Loucy (cell line): Measurements from ENCODE around the gene NFYB.

Experiments used
- H2AFZ ChIP-seq: fragments of 200-600 bp; sonication (generic); 2 replicates; pipeline ENCODE4 v1.6.0; 2016; ENCODE audit warnings: antibody characterized with exemption, mild to moderate bottlenecking, low read length, moderate library complexity
- H3F3A ChIP-seq: fragments of 200-600 bp; 2 replicates; pipeline ENCODE4 v1.6.0; 2016; ENCODE audit warnings: antibody characterized with exemption, low read depth, mild to moderate bottlenecking
- H3K27me3 ChIP-seq: fragments of 200-600 bp; sonication (generic); 2 replicates; pipeline ENCODE4 v1.6.1; 2014; ENCODE audit warnings: low read length, mild to moderate bottlenecking; ENCODE audit not compliant: insufficient read depth, poor library complexity, severe bottlenecking
- H3K36me3 ChIP-seq: fragments of 200-600 bp; sonication (generic); 2 replicates; pipeline ENCODE4 v1.6.1; 2016; ENCODE audit warnings: low read length; ENCODE audit not compliant: insufficient read depth
- H3K4me1 ChIP-seq: fragments of 200-600 bp; sonication (generic); 2 replicates; pipeline ENCODE4 v1.5.1; 2014; ENCODE audit warnings: low read length, mild to moderate bottlenecking; ENCODE audit not compliant: insufficient read depth, poor library complexity, severe bottlenecking
- H3K4me2 ChIP-seq: fragments of 200-600 bp; sonication (generic); 2 replicates; pipeline ENCODE4 v1.6.0; 2014; ENCODE audit warnings: antibody characterized with exemption, low read length, low read depth, mild to moderate bottlenecking; ENCODE audit not compliant: poor library complexity, severe bottlenecking
- H3K4me3 ChIP-seq: fragments of 200-600 bp; sonication (generic); 2 replicates; pipeline ENCODE4 v1.5.1; 2014; ENCODE audit warnings: low read length, mild to moderate bottlenecking, mixed read lengths; ENCODE audit not compliant: poor library complexity, severe bottlenecking
- H3K79me2 ChIP-seq: fragments of 200-600 bp; sonication (generic); 2 replicates; pipeline ENCODE4 v1.6.1; 2014; ENCODE audit warnings: low read length; ENCODE audit not compliant: insufficient read depth
- H3K9ac ChIP-seq: fragments of 200-600 bp; sonication (generic); 2 replicates; pipeline ENCODE4 v1.6.0; 2014; ENCODE audit warnings: mild to moderate bottlenecking, low read depth, low read length, moderate library complexity; ENCODE audit not compliant: poor library complexity, severe bottlenecking
- H3K9me2 ChIP-seq: fragments of 200-600 bp; sonication (generic); replicated peaks from 2 replicates; pipeline ENCODE4 v1.6.1; 2016; ENCODE audit warnings: low read depth, low read length, mixed read lengths
- H3K9me3 ChIP-seq: fragments of 200-600 bp; sonication (generic); 2 replicates; pipeline ENCODE4 v1.6.1; 2014; ENCODE audit warnings: mild to moderate bottlenecking, antibody characterized with exemption, low read length, low read depth; ENCODE audit not compliant: insufficient read depth
- H4K20me1 ChIP-seq: fragments of 200-600 bp; sonication (generic); 2 replicates; pipeline ENCODE4 v1.6.0; 2014; ENCODE audit warnings: antibody characterized with exemption, low read length, mild to moderate bottlenecking; ENCODE audit not compliant: insufficient read depth, poor library complexity, severe bottlenecking
- CTCF ChIP-seq: fragments of 200-600 bp; sonication (generic); conservative IDR thresholded peaks from 2 replicates; pipeline ENCODE4 v1.5.1; 2014; ENCODE audit warnings: mild to moderate bottlenecking, antibody characterized with exemption, low read length
- EZH2phosphoT487 ChIP-seq: fragments of 200-600 bp; IDR thresholded peaks from 2 replicates; pipeline ENCODE4 v1.6.1; 2018; ENCODE audit warnings: antibody characterized with exemption, mild to moderate bottlenecking, moderate library complexity, borderline replicate concordance

NFYB gene

GRCh38 chr12:104137001-104137901 is 759 bp downstream of the NFYB start:
- H3F3A ChIP-seq, result 0 out of 2 replicates have a peak, but pooled peaks cover 3% of the 10 kb centered on the region
- H3K4me2 ChIP-seq, result peak overlapping the region; percentile 98
- H3K4me1 ChIP-seq, result peaks cover 55% of the 10 kb centered on the region
- H3K4me3 ChIP-seq, result peak overlapping the region; percentile 87
- H4K20me1 ChIP-seq, result no peaks in the 10 kb centered on the region
- peak overlapping the region; percentile 79 for H2AFZ ChIP-seq
- no peaks in the 10 kb centered on the region for H3K36me3 ChIP-seq
- H3K9me2 ChIP-seq, result no peaks in the 10 kb centered on the region
- no peaks in the 10 kb centered on the region for H3K9me3 ChIP-seq
- no peak for TF ChIP-seq CTCF
- TF ChIP-seq EZH2phosphoT487, result no peak
- H3K9ac ChIP-seq, result peak overlapping the region; percentile 91
- H3K27me3 ChIP-seq, result no peaks in the 10 kb centered on the region
- peaks cover 51% of the 10 kb centered on the region for H3K79me2 ChIP-seq

GRCh38 chr12:104136577-104136976 is 1.4 kb downstream of the NFYB start:
- peak overlapping the region; percentile 91 for H3K9ac ChIP-seq
- H3K4me3 ChIP-seq, result peak overlapping the region; percentile 87
- peaks cover 3% of the 10 kb centered on the region for H4K20me1 ChIP-seq
- 0 out of 2 replicates have a peak, but pooled peaks cover 3% of the 10 kb centered on the region for H3F3A ChIP-seq
- no peaks in the 10 kb centered on the region for H3K9me3 ChIP-seq
- H3K27me3 ChIP-seq, result no peaks in the 10 kb centered on the region
- peaks cover 58% of the 10 kb centered on the region for H3K79me2 ChIP-seq
- no peaks in the 10 kb centered on the region for H3K9me2 ChIP-seq
- H3K4me2 ChIP-seq, result peak overlapping the region; percentile 98
- H3K36me3 ChIP-seq, result no peaks in the 10 kb centered on the region
- H2AFZ ChIP-seq, result no peak overlapping the region
- TF ChIP-seq EZH2phosphoT487 (no peak), CTCF (no peak)
- H3K4me1 ChIP-seq, result peaks cover 59% of the 10 kb centered on the region

GRCh38 chr12:104134882-104135281 is 3.1 kb downstream of the NFYB start:
- no peaks in the 10 kb centered on the region for H3K36me3 ChIP-seq
- no peaks in the 10 kb centered on the region for H3K9me3 ChIP-seq
- peaks cover 70% of the 10 kb centered on the region for H3K4me1 ChIP-seq
- H3K4me2 ChIP-seq, result peak overlapping the region; percentile 98
- peak overlapping the region; percentile 91 for H3K9ac ChIP-seq
- peak overlapping the region; percentile 87 for H3K4me3 ChIP-seq
- H3K79me2 ChIP-seq, result peaks cover 73% of the 10 kb centered on the region
- H3K27me3 ChIP-seq, result no peaks in the 10 kb centered on the region
- no peaks in the 10 kb centered on the region for H3F3A ChIP-seq
- H4K20me1 ChIP-seq, result peaks cover 17% of the 10 kb centered on the region
- TF ChIP-seq EZH2phosphoT487 (no peak), CTCF (no peak)
- no peak overlapping the region for H2AFZ ChIP-seq
- H3K9me2 ChIP-seq, result no peaks in the 10 kb centered on the region
